Measurements from ENCODE around the gene ACVR2A. TPM values are rescaled to one million over a fixed set of nuclear protein-coding genes. Genes with fewer than 3 reads are reported as not detected.

Gene ACVR2A
- polyA plus RNA-seq, 3 donors = 2.6 to 10.5 (median 3.7) TPM

DNA sequence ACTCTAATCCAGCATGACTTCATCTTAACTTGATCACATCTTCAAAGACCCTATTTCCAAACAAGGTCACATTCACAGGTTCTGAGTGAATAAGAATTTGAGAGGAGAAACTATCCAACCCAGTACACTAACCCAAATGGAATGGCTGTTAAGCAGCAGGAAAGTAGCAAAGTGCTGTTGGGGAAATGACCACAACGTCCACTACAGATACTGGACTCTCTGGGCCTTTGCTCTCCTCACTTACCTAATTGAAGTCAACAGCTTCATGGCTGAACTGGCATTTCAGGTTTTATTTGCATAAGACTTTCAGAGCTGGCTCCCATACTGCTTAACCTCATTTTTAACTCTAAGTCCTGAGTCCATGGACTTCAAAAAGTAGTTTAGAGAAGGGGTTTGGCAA, 38.0 kb upstream of the ACVR2A start:
- H3K9me3 ChIP-seq (replicated peaks in 1 of 2; ENCODE audit: control insufficient read depth in 1 of 2, insufficient read depth in 1 of 2, low read length in 2 of 2) = no peaks in the 10 kb centered on the region
- intact Hi-C loops (cut with micrococcal nuclease) = no loop called here
- H3K4me3 ChIP-seq (replicated peaks in 1 of 3; ENCODE audit: low read depth in 2 of 3, low read length in 3 of 3) = no peak overlapping the region
- no peak for DNase-seq
- no peak overlapping the region for H3K4me3 Mint-ChIP-seq
- H3K27me3 ChIP-seq (ENCODE audit: control insufficient read depth in 2 of 2, insufficient read depth in 2 of 2, low read length in 2 of 2) = peaks cover 0 to 2% of the 10 kb centered on the region in 2 donors
- no peak overlapping the region for H3K27ac Mint-ChIP-seq
- no peaks in the 10 kb centered on the region for H3K79me2 ChIP-seq (ENCODE audit: insufficient read depth, low read length)
- peaks cover 0 to 8% (median 3%) of the 10 kb centered on the region in 7 donors for H3K9me3 Mint-ChIP-seq
- no peak overlapping the region for H3K4me2 ChIP-seq (replicated peaks; ENCODE audit: extremely low read depth, low read length, poor library complexity, severe bottlenecking)
- H2AFZ ChIP-seq (ENCODE audit: insufficient read depth, low read depth, low read length, poor library complexity, severe bottlenecking) = no peak overlapping the region
- no peaks in the 10 kb centered on the region for H3K36me3 Mint-ChIP-seq
- no peak overlapping the region for H3K27ac ChIP-seq (ENCODE audit: low read depth in 1 of 2, low read length in 2 of 2)
- no peaks in the 10 kb centered on the region for H4K20me1 ChIP-seq (ENCODE audit: insufficient read depth, low read length)
- no peaks in the 10 kb centered on the region for H3K36me3 ChIP-seq (replicated peaks in 1 of 2; ENCODE audit: control insufficient read depth in 1 of 2, insufficient read depth in 2 of 2, low read length in 2 of 2)
- H3K4me1 Mint-ChIP-seq = no peaks in the 10 kb centered on the region
- no peaks in the 10 kb centered on the region for H3K4me1 ChIP-seq (ENCODE audit: control insufficient read depth in 1 of 2, insufficient read depth in 2 of 2, low read length in 2 of 2)
- TF ChIP-seq, protein P1, sequence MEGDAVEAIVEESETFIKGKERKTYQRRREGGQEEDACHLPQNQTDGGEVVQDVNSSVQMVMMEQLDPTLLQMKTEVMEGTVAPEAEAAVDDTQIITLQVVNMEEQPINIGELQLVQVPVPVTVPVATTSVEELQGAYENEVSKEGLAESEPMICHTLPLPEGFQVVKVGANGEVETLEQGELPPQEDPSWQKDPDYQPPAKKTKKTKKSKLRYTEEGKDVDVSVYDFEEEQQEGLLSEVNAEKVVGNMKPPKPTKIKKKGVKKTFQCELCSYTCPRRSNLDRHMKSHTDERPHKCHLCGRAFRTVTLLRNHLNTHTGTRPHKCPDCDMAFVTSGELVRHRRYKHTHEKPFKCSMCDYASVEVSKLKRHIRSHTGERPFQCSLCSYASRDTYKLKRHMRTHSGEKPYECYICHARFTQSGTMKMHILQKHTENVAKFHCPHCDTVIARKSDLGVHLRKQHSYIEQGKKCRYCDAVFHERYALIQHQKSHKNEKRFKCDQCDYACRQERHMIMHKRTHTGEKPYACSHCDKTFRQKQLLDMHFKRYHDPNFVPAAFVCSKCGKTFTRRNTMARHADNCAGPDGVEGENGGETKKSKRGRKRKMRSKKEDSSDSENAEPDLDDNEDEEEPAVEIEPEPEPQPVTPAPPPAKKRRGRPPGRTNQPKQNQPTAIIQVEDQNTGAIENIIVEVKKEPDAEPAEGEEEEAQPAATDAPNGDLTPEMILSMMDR (IDR thresholded peaks at IDR 0.05) = no peak
- H3K27me3 Mint-ChIP-seq (ENCODE audit: low read depth in 3 of 3) = peaks cover 0 to 2% (median 1%) of the 10 kb centered on the region in 3 donors
- WGBS (ENCODE audit: insufficient coverage) = 100% methylated on average over 1 of the region's 1 CpG
- no peak overlapping the region for H3K9ac ChIP-seq (ENCODE audit: insufficient read depth, low read length, poor library complexity, severe bottlenecking)

DNA sequence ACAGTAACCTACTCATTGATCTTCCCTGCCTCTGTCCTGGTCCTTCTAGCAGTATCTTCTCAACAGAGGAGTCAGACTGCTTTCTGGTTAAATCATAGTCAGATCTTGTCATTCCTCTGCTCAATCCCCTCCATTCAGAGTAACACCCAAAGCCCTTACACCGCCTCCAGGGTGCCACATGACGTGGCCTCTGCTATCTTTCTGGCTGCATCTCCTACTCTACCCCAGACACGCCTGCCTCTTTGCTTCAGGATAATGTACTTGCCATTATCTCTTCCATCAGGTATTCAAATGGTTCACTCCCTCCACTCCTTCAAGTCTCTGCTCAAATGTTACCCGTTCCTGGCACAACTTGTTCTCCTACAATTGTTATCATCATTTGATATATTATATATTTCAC, 36.3 kb upstream of the ACVR2A start:
- Mint-ChIP-seq H3K9me3 (peaks cover 0 to 8% (median 3%) of the 10 kb centered on the region in 7 donors), H3K36me3 (no peaks in the 10 kb centered on the region), H3K4me1 (no peaks in the 10 kb centered on the region), H3K27me3 (ENCODE audit: low read depth in 3 of 3) (peaks cover 0 to 2% (median 1%) of the 10 kb centered on the region in 3 donors), H3K27ac (no peak overlapping the region), H3K4me3 (no peak overlapping the region)
- 77% methylated on average over 3 of the region's 4 CpGs for WGBS (ENCODE audit: insufficient coverage)
- peaks cover 0 to 2% of the 10 kb centered on the region in 2 donors for H3K27me3 ChIP-seq (ENCODE audit: control insufficient read depth in 2 of 2, insufficient read depth in 2 of 2, low read length in 2 of 2)
- TF ChIP-seq, protein P1 (IDR thresholded peaks at IDR 0.05) = no peak
- H3K4me3 ChIP-seq (replicated peaks in 1 of 3; ENCODE audit: low read depth in 2 of 3, low read length in 3 of 3) = no peak overlapping the region
- H3K4me1 ChIP-seq (ENCODE audit: control insufficient read depth in 1 of 2, insufficient read depth in 2 of 2, low read length in 2 of 2) = no peaks in the 10 kb centered on the region
- H3K9me3 ChIP-seq (replicated peaks in 1 of 2; ENCODE audit: control insufficient read depth in 1 of 2, insufficient read depth in 1 of 2, low read length in 2 of 2) = no peaks in the 10 kb centered on the region
- no peaks in the 10 kb centered on the region for H4K20me1 ChIP-seq (ENCODE audit: insufficient read depth, low read length)
- no peaks in the 10 kb centered on the region for H3K36me3 ChIP-seq (replicated peaks in 1 of 2; ENCODE audit: control insufficient read depth in 1 of 2, insufficient read depth in 2 of 2, low read length in 2 of 2)
- no peak overlapping the region for H3K9ac ChIP-seq (ENCODE audit: insufficient read depth, low read length, poor library complexity, severe bottlenecking)
- no peak overlapping the region for H2AFZ ChIP-seq (ENCODE audit: insufficient read depth, low read depth, low read length, poor library complexity, severe bottlenecking)
- no peaks in the 10 kb centered on the region for H3K79me2 ChIP-seq (ENCODE audit: insufficient read depth, low read length)
- H3K4me2 ChIP-seq (replicated peaks; ENCODE audit: extremely low read depth, low read length, poor library complexity, severe bottlenecking) = no peak overlapping the region
- intact Hi-C loops (cut with micrococcal nuclease) = no loop called here
- DNase-seq = no peak
- no peak overlapping the region for H3K27ac ChIP-seq (ENCODE audit: low read depth in 1 of 2, low read length in 2 of 2)
